SK-N-SH (cell line): ENCODE data around the gene ETV6. TPM values are rescaled to one million over a fixed set of nuclear protein-coding genes. Genes with fewer than 3 reads are reported as not detected.

Experiments used
- CTCF ChIA-PET: fragments of 300-600, 350-600 bp; formaldehyde crosslinking; extraction: SDS; loops from one replicate; lab custom pipeline; 2021; lab: Yijun Ruan, JAX
- POLR2A ChIA-PET: fragments of 350-600 bp; sonication (Branson Sonifier 250); formaldehyde crosslinking; extraction: SDS; loops from one replicate; lab custom pipeline; 2020; ENCODE audit warnings: antibody characterized with exemption, inconsistent platforms; lab: Yijun Ruan, JAX
- DNase-seq: peaks from one replicate; pipeline ENCODE4 v3.0.0; 2012
- H2AFZ ChIP-seq: fragments of 200-600 bp; sonication (generic); 2 replicates; pipeline ENCODE4 v1.8.1; 2016; ENCODE audit warnings: antibody characterized with exemption, mild to moderate bottlenecking, low read depth
- H3F3A ChIP-seq: fragments of 200-600 bp; sonication (generic); replicated peaks from 2 replicates; pipeline ENCODE3; 2016; ENCODE audit warnings: antibody characterized with exemption, mild to moderate bottlenecking; ENCODE audit not compliant: insufficient read depth
- H3K27ac ChIP-seq, 2 experiments: fragments of 200-500 bp in 1 of 2; fragments of 200-600 bp in 1 of 2; sonication (Bioruptor generic) in 1 of 2; sonication (generic), shearing (Covaris generic) in 1 of 2; 2 replicates each; pipeline versions ENCODE4 v1.5.1 to v1.6.1; 2014 to 2016; ENCODE audit warnings: low read depth in 2 of 2, inconsistent platforms in 1 of 2, low read length in 1 of 2, mild to moderate bottlenecking in 1 of 2, mixed read lengths in 1 of 2
- H3K27me3 ChIP-seq: fragments of 200-600 bp; sonication (generic), shearing (Covaris generic); 2 replicates; pipeline ENCODE4 v1.6.1; 2016; ENCODE audit warnings: mixed run types; ENCODE audit not compliant: insufficient read depth
- H3K36me3 ChIP-seq, 2 experiments: fragments of 200-500 bp in 1 of 2; fragments of 200-600 bp in 1 of 2; sonication (Bioruptor generic) in 1 of 2; sonication (generic) in 1 of 2; replicated peaks in 1 of 2; 2 replicates each; pipeline versions ENCODE3 to v1.5.1; 2014 to 2016; ENCODE audit warnings: low read length in 1 of 2, mild to moderate bottlenecking in 1 of 2; ENCODE audit not compliant: insufficient read depth in 2 of 2, control insufficient read depth in 1 of 2
- H3K4me1 ChIP-seq, 2 experiments: fragments of 200-500 bp in 1 of 2; fragments of 200-600 bp in 1 of 2; sonication (Bioruptor generic) in 1 of 2; sonication (generic), shearing (Covaris generic) in 1 of 2; 2 replicates each; pipeline versions ENCODE4 v1.5.1 to v1.6.1; 2014 to 2016; ENCODE audit warnings: low read depth in 1 of 2, low read length in 1 of 2, mixed run types in 1 of 2; ENCODE audit not compliant: insufficient read depth in 2 of 2, control insufficient read depth in 1 of 2
- H3K4me2 ChIP-seq: fragments of 200-600 bp; sonication (generic), shearing (Covaris generic); 2 replicates; pipeline ENCODE4 v1.6.1; 2017; ENCODE audit warnings: mixed run types
- H3K4me3 ChIP-seq, 2 experiments: fragments of 200-500 bp in 1 of 2; fragments of 200-600 bp in 1 of 2; sonication (Bioruptor generic) in 1 of 2; sonication (generic), shearing (Covaris generic) in 1 of 2; 2 replicates each; pipeline versions ENCODE4 v1.5.1 to v1.8.1; 2014 to 2016; ENCODE audit warnings: low read depth in 2 of 2, inconsistent platforms in 1 of 2, low read length in 1 of 2, mild to moderate bottlenecking in 1 of 2, mixed read lengths in 1 of 2, moderate library complexity in 1 of 2
- H3K79me2 ChIP-seq: fragments of 200-600 bp; sonication (generic); 2 replicates; pipeline ENCODE4 v1.8.1; 2017; ENCODE audit warnings: mild to moderate bottlenecking; ENCODE audit not compliant: insufficient read depth
- H3K9ac ChIP-seq: fragments of 200-600 bp; sonication (generic); 2 replicates; pipeline ENCODE4 v1.6.1; 2017; ENCODE audit warnings: mixed run types
- H3K9me2 ChIP-seq: fragments of 200-600 bp; sonication (generic); 2 replicates; pipeline ENCODE4 v1.6.1; 2017; ENCODE audit warnings: mixed run types
- H3K9me3 ChIP-seq: fragments of 200-600 bp; sonication (generic); 2 replicates; pipeline ENCODE4 v1.6.1; 2017; ENCODE audit warnings: mixed run types, mild to moderate bottlenecking, moderate library complexity
- H4K20me1 ChIP-seq: fragments of 200-600 bp; sonication (generic); 2 replicates; pipeline ENCODE4 v1.6.1; 2017; ENCODE audit warnings: mild to moderate bottlenecking, mixed run types; ENCODE audit not compliant: insufficient read depth
- CHD2 ChIP-seq: fragments of 150-350 bp; IDR thresholded peaks from 2 replicates; pipeline ENCODE4 v1.6.1; 2018; ENCODE audit warnings: low read length; ENCODE audit not compliant: partially characterized antibody
- CTCF ChIP-seq: fragments of 200-600 bp; sonication (generic); IDR thresholded peaks from 2 replicates; pipeline ENCODE4 v1.6.1; 2017; ENCODE audit warnings: antibody characterized with exemption, mild to moderate bottlenecking, moderate library complexity
- EP300 ChIP-seq, 2 experiments: IDR thresholded peaks; 2 replicates each; pipeline versions ENCODE4 v1.4.0 to v1.6.1; 2012; ENCODE audit warnings: borderline replicate concordance in 1 of 2, low read depth in 1 of 2, low read length in 1 of 2
- EZH2phosphoT487 ChIP-seq: fragments of 200-600 bp; sonication (generic); IDR thresholded peaks from 2 replicates; pipeline ENCODE4 v1.6.1; 2017; ENCODE audit warnings: low read depth, mixed run types, mild to moderate bottlenecking, antibody characterized with exemption, moderate library complexity, borderline replicate concordance
- FOSL2 ChIP-seq: IDR thresholded peaks from 2 replicates; pipeline ENCODE4 v1.4.0; 2012; ENCODE audit warnings: low read depth, mild to moderate bottlenecking, moderate library complexity, borderline replicate concordance
- FOXM1 ChIP-seq: IDR thresholded peaks from 2 replicates; pipeline ENCODE4 v1.4.0; 2012; ENCODE audit warnings: low read depth, mild to moderate bottlenecking
- GABPA ChIP-seq: IDR thresholded peaks from 2 replicates; pipeline ENCODE4 v1.4.0; 2012; ENCODE audit warnings: low read depth, mild to moderate bottlenecking
- GATA2 ChIP-seq: sonication (generic); formaldehyde crosslinking; IDR thresholded peaks from 2 replicates; pipeline ENCODE4 v1.5.0; 2020; ENCODE audit warnings: mild to moderate bottlenecking, missing genetic modification reagents
- IRF3 ChIP-seq: fragments of 150-350 bp; IDR thresholded peaks from 2 replicates; pipeline ENCODE4 v1.6.1; 2016; ENCODE audit warnings: mild to moderate bottlenecking, low read depth, low read length
- JUND ChIP-seq: IDR thresholded peaks from 2 replicates; pipeline ENCODE4 v1.4.0; 2012
- MAX ChIP-seq: IDR thresholded peaks from 2 replicates; pipeline ENCODE4 v1.4.0; 2012; ENCODE audit warnings: low read depth
- MEF2A ChIP-seq: IDR thresholded peaks from 2 replicates; pipeline ENCODE4 v1.4.0; 2012; ENCODE audit warnings: low read depth, borderline replicate concordance
- MXI1 ChIP-seq: IDR thresholded peaks from 2 replicates; pipeline ENCODE4 v1.6.1; 2012; ENCODE audit warnings: mild to moderate bottlenecking, low read depth, low read length, improper control_type of control experiment
- NRF1 ChIP-seq: IDR thresholded peaks from 2 replicates; pipeline ENCODE4 v1.6.1; 2012; ENCODE audit warnings: low read depth, mild to moderate bottlenecking, low read length
- POLR2AphosphoS5 ChIP-seq: IDR thresholded peaks from 2 replicates; pipeline ENCODE4 v1.6.1; 2012; ENCODE audit warnings: low read depth, low read length
- RCOR1 ChIP-seq: fragments of 150-350 bp; IDR thresholded peaks from 2 replicates; pipeline ENCODE4 v1.6.1; 2017; ENCODE audit warnings: antibody characterized with exemption, low read length
- RFX5 ChIP-seq: IDR thresholded peaks from 2 replicates; pipeline ENCODE4 v1.6.1; 2012; ENCODE audit warnings: mild to moderate bottlenecking, improper control_type of control experiment, low read length
- SMC3 ChIP-seq: IDR thresholded peaks from 2 replicates; pipeline ENCODE4 v1.6.1; 2012; ENCODE audit warnings: low read depth, low read length, improper control_type of control experiment
- TAF1 ChIP-seq: IDR thresholded peaks from 2 replicates; pipeline ENCODE4 v1.6.1; 2012; ENCODE audit warnings: low read depth, mild to moderate bottlenecking, low read length, moderate library complexity, borderline replicate concordance
- TCF12 ChIP-seq: IDR thresholded peaks from 2 replicates; pipeline ENCODE4 v1.4.0; 2012
- TEAD4 ChIP-seq: IDR thresholded peaks from 2 replicates; pipeline ENCODE4 v1.4.0; 2012; ENCODE audit warnings: mild to moderate bottlenecking, borderline replicate concordance; ENCODE audit not compliant: insufficient read depth
- ZBTB33 ChIP-seq: IDR thresholded peaks from 2 replicates; pipeline ENCODE4 v1.4.0; 2012; ENCODE audit warnings: low read depth, borderline replicate concordance
- WGBS: methylation state at CpG from one replicate; pipeline ENCODE4 v1.1.6; 2017; ENCODE audit warnings: low lambda C conversion rate; 5-methylcytosine and 5-hydroxymethylcytosine counted together
- polyA plus RNA-seq, 3 experiments: library from polyadenylated mRNA; depleted of rRNA; stranded (reverse); fragments of >200 nt; gene quantifications; 2 replicates each; pipeline ENCODE4 v1.2.3, GENCODE V29; 2012
- TF ChIP-seq, protein P1 (sequence below): IDR thresholded peaks from 2 replicates; pipeline ENCODE4; 2012

ETV6 gene
- polyA plus RNA-seq, 1 of the 3 experiments (the other 2 are of a cell fraction), result 4.0 TPM

DNA sequence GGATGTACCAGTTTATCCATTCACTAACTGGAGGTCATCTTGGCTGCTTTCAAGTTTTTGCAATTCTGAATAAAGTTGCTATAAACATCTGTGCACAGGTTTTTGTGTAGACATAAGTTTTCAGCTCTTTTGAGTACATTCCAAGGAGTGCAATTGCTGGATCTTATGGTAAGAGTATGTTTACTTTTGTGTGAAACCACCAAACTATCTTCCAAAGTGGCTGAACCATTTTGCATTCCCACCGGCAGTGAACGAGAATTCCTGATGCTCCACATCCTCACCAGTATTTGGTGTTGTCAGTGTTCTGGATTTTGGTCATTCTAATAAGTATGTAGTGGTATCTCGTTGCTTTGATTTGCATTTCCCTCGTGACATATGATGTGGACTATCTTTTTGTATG lies 270.8 kb downstream of the ETV6 start:
- Histone ChIP-seq H3K4me3 (no peak overlapping the region), H3K4me1 (no peaks in the 10 kb centered on the region), H3K27me3 (no peaks in the 10 kb centered on the region; the same call in 1 of the 2 replicates), H4K20me1 (no peaks in the 10 kb centered on the region), H3K36me3 (no peaks in the 10 kb centered on the region), H3K79me2 (no peaks in the 10 kb centered on the region), H3K4me2 (no peak overlapping the region), H3K9ac (no peak overlapping the region), H3K27ac (no peak overlapping the region), H3F3A (no peaks in the 10 kb centered on the region), H2AFZ (no peak overlapping the region), H3K9me2 (no peaks in the 10 kb centered on the region), H3K9me3 (no peaks in the 10 kb centered on the region)
- ChIA-PET POLR2A (no interaction called here), CTCF (interaction anchor here (0.6 kb wide), 1 partner anchor 313 kb away, joined by 3 read pairs; no protein-coding TSS in a partner anchor)
- no peak for TF ChIP-seq NRF1
- TF ChIP-seq RFX5, result no peak
- no peak for TF ChIP-seq FOSL2
- TF ChIP-seq POLR2AphosphoS5, result no peak
- TF ChIP-seq GABPA, result no peak
- no peak for TF ChIP-seq CHD2
- no peak for TF ChIP-seq RCOR1
- no peak for TF ChIP-seq SMC3
- no peak for TF ChIP-seq TCF12
- TF ChIP-seq MAX, result no peak
- no peak for TF ChIP-seq JUND
- no peak for TF ChIP-seq TEAD4
- no peak for TF ChIP-seq GATA2 (CRISPR knock-in tag)
- TF ChIP-seq IRF3, result no peak
- TF ChIP-seq MXI1, result no peak
- no peak for TF ChIP-seq MEF2A
- TF ChIP-seq FOXM1, result no peak
- 54% methylated on average over 4 of the region's 4 CpGs for WGBS
- no peak for DNase-seq

GRCh38 chr12:11922361-11922760 lies 272.9 kb downstream of the ETV6 start:
- ChIA-PET CTCF (interaction anchor here (1.2 kb wide), 1 partner anchor 110 kb away, joined by 4 read pairs; no protein-coding TSS in a partner anchor), POLR2A (no interaction called here)
- 33% methylated on average over 1 of the region's 1 CpG for WGBS
- Histone ChIP-seq H3K9ac (no peak overlapping the region), H2AFZ (no peak overlapping the region), H3F3A (no peaks in the 10 kb centered on the region), H3K27ac (no peak overlapping the region), H3K27me3 (no peaks in the 10 kb centered on the region; the same call in 1 of the 2 replicates), H3K36me3 (no peaks in the 10 kb centered on the region), H3K79me2 (no peaks in the 10 kb centered on the region), H3K9me3 (no peaks in the 10 kb centered on the region), H3K4me1 (no peaks in the 10 kb centered on the region), H4K20me1 (no peaks in the 10 kb centered on the region), H3K4me3 (no peak overlapping the region), H3K4me2 (no peak overlapping the region), H3K9me2 (no peaks in the 10 kb centered on the region)
- no peak for DNase-seq
- TF ChIP-seq, protein P1, sequence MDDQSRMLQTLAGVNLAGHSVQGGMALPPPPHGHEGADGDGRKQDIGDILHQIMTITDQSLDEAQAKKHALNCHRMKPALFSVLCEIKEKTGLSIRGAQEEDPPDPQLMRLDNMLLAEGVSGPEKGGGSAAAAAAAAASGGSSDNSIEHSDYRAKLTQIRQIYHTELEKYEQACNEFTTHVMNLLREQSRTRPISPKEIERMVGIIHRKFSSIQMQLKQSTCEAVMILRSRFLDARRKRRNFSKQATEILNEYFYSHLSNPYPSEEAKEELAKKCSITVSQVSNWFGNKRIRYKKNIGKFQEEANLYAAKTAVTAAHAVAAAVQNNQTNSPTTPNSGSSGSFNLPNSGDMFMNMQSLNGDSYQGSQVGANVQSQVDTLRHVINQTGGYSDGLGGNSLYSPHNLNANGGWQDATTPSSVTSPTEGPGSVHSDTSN, result no peak
- TF ChIP-seq TEAD4 (no peak), CTCF (no peak), EZH2phosphoT487 (no peak), ZBTB33 (no peak), FOSL2 (no peak), TAF1 (no peak), TCF12 (no peak), CHD2 (no peak), MAX (no peak), EP300 (IDR thresholded peaks at IDR 0.05; ENCODE audit: borderline replicate concordance in 1 of 2, low read depth in 1 of 2, low read length in 1 of 2) (no peak)
